ENCODE data around the gene AVPI1.
"Not testable (repeated sequence)": the region's sequence is repeated elsewhere in the genome, so short reads cannot be mapped to it uniquely, and the experiment has no call there.

Gene AVPI1

GRCh38 chr10:97683556-97684367, 3.3 kb downstream of the AVPI1 start:
- no peak overlapping the region for H3K4me3 ChIP-seq (ENCODE audit: low read depth, low read length)

- no peak overlapping the region for H3K4me3 ChIP-seq (ENCODE audit: low read depth, low read length)
These were observed 5.0 kb downstream of the AVPI1 start for GRCh38 chr10:97682042-97682441.

- no peak overlapping the region for H3K4me3 ChIP-seq (ENCODE audit: low read depth, low read length)
These were observed 7.4 kb downstream of the AVPI1 start for GRCh38 chr10:97679594-97679993.

- no peak overlapping the region for H3K4me3 ChIP-seq (ENCODE audit: low read depth, low read length)
These were observed 10.1 kb downstream of the AVPI1 start for GRCh38 chr10:97676770-97677581.

GRCh38 chr10:97675222-97675621, 11.8 kb downstream of the AVPI1 start:
- no peak overlapping the region for H3K4me3 ChIP-seq (ENCODE audit: low read depth, low read length)

- H3K4me3 ChIP-seq (ENCODE audit: low read depth, low read length) = no peak overlapping the region
These were observed 13.1 kb downstream of the AVPI1 start for GRCh38 chr10:97673736-97674525.

GRCh38 chr10:97669571-97669970, 17.5 kb downstream of the AVPI1 start:
- H3K4me3 ChIP-seq (ENCODE audit: low read depth, low read length) = no peak overlapping the region

- H3K4me3 ChIP-seq (ENCODE audit: low read depth, low read length) = no peak overlapping the region
These were observed 19.6 kb downstream of the AVPI1 start for GRCh38 chr10:97667463-97667862.

- no peak overlapping the region for H3K4me3 ChIP-seq (ENCODE audit: low read depth, low read length)
These were observed 20.0 kb downstream of the AVPI1 start for GRCh38 chr10:97666992-97667391.

- no peak overlapping the region for H3K4me3 ChIP-seq (ENCODE audit: low read depth, low read length)
These were observed 22.7 kb downstream of the AVPI1 start for GRCh38 chr10:97664282-97664850.

GRCh38 chr10:97659589-97659988, 27.5 kb downstream of the AVPI1 start:
- no peak overlapping the region for H3K4me3 ChIP-seq (ENCODE audit: low read depth, low read length)

GRCh38 chr10:97656777-97657176, 30.3 kb downstream of the AVPI1 start:
- H3K4me3 ChIP-seq (ENCODE audit: low read depth, low read length) = no peak overlapping the region

- no peak overlapping the region for H3K4me3 ChIP-seq (ENCODE audit: low read depth, low read length)
These were observed 35.3 kb downstream of the AVPI1 start for GRCh38 chr10:97651773-97652172.

GRCh38 chr10:97650726-97651125, 36.3 kb downstream of the AVPI1 start:
- no peak overlapping the region for H3K4me3 ChIP-seq (ENCODE audit: low read depth, low read length)

GRCh38 chr10:97649405-97649750, 37.7 kb downstream of the AVPI1 start:
- H3K4me3 ChIP-seq (ENCODE audit: low read depth, low read length) = not testable (repeated sequence)

GRCh38 chr10:97648562-97649404, 38.3 kb downstream of the AVPI1 start:
- H3K4me3 ChIP-seq (ENCODE audit: low read depth, low read length) = no peak overlapping the region

- H3K4me3 ChIP-seq (ENCODE audit: low read depth, low read length) = no peak overlapping the region
These were observed 39.5 kb downstream of the AVPI1 start for GRCh38 chr10:97647556-97647955.

GRCh38 chr10:97644936-97645335, 42.1 kb downstream of the AVPI1 start:
- H3K4me3 ChIP-seq (ENCODE audit: low read depth, low read length) = no peak overlapping the region

- H3K4me3 ChIP-seq (ENCODE audit: low read depth, low read length) = no peak overlapping the region
These were observed 43.5 kb downstream of the AVPI1 start for GRCh38 chr10:97643441-97643985.
